ENCODE data around the gene KCNE1.
"Not testable (repeated sequence)": the region's sequence is repeated elsewhere in the genome, so short reads cannot be mapped to it uniquely, and the experiment has no call there.

The KCNE1 gene

GRCh38 chr21:34557261-34557660 is 45.3 kb upstream of the KCNE1 start:
- TF ChIP-seq MAX (IDR thresholded peaks at IDR 0.05; ENCODE audit: low read depth, low read length) (no peak), CTCF (IDR thresholded peaks at IDR 0.05; ENCODE audit: low read depth, low read length) (no peak), POLR2A (IDR thresholded peaks at IDR 0.05; ENCODE audit: extremely low read depth, insufficient read length) (no peak), MYC (IDR thresholded peaks at IDR 0.05; ENCODE audit: low read depth, low read length) (no peak)
- H3K4me3 ChIP-seq (ENCODE audit: low read depth, low read length) = no peak overlapping the region
- DNase-seq (ENCODE audit: low read depth) = no peak

- H3K4me3 ChIP-seq (ENCODE audit: low read depth, low read length); DNase-seq (ENCODE audit: low read depth): not testable (repeated sequence)
Observed at GRCh38 chr21:34554670-34555069, 42.7 kb upstream of the KCNE1 start.

GRCh38 chr21:34554227-34554626 is 42.2 kb upstream of the KCNE1 start:
- no peak for DNase-seq (ENCODE audit: low read depth)
- H3K4me3 ChIP-seq (ENCODE audit: low read depth, low read length) = no peak overlapping the region
- no peak for TF ChIP-seq MAX (IDR thresholded peaks at IDR 0.05; ENCODE audit: low read depth, low read length)
- no peak for TF ChIP-seq MYC (IDR thresholded peaks at IDR 0.05; ENCODE audit: low read depth, low read length)
- TF ChIP-seq POLR2A (IDR thresholded peaks at IDR 0.05; ENCODE audit: extremely low read depth, insufficient read length) = no peak

GRCh38 chr21:34553151-34553952 is 41.3 kb upstream of the KCNE1 start:
- no peak for DNase-seq (ENCODE audit: low read depth)
- TF ChIP-seq MYC (IDR thresholded peaks at IDR 0.05; ENCODE audit: low read depth, low read length) (no peak), MAX (IDR thresholded peaks at IDR 0.05; ENCODE audit: low read depth, low read length) (no peak), POLR2A (IDR thresholded peaks at IDR 0.05; ENCODE audit: extremely low read depth, insufficient read length) (no peak), CTCF (IDR thresholded peaks at IDR 0.05; ENCODE audit: low read depth, low read length) (no peak)
- no peak overlapping the region for H3K4me3 ChIP-seq (ENCODE audit: low read depth, low read length)

GRCh38 chr21:34552360-34553098 is 40.5 kb upstream of the KCNE1 start:
- no peak for TF ChIP-seq MYC (IDR thresholded peaks at IDR 0.05; ENCODE audit: low read depth, low read length)
- TF ChIP-seq MAX (IDR thresholded peaks at IDR 0.05; ENCODE audit: low read depth, low read length) = no peak
- no peak for TF ChIP-seq CTCF (IDR thresholded peaks at IDR 0.05; ENCODE audit: low read depth, low read length)
- no peak for TF ChIP-seq POLR2A (IDR thresholded peaks at IDR 0.05; ENCODE audit: extremely low read depth, insufficient read length)
- no peak overlapping the region for H3K4me3 ChIP-seq (ENCODE audit: low read depth, low read length)
- no peak for DNase-seq (ENCODE audit: low read depth)

- H3K4me3 ChIP-seq (ENCODE audit: low read depth, low read length) = no peak overlapping the region
- TF ChIP-seq CTCF (IDR thresholded peaks at IDR 0.05; ENCODE audit: low read depth, low read length) (no peak), MAX (IDR thresholded peaks at IDR 0.05; ENCODE audit: low read depth, low read length) (no peak), MYC (IDR thresholded peaks at IDR 0.05; ENCODE audit: low read depth, low read length) (no peak), POLR2A (IDR thresholded peaks at IDR 0.05; ENCODE audit: extremely low read depth, insufficient read length) (no peak)
- no peak for DNase-seq (ENCODE audit: low read depth)
Observed at GRCh38 chr21:34550182-34550799, 38.3 kb upstream of the KCNE1 start.

All from NB4 (cell line).